ENCODE measurements around the gene MPST. TPM values are rescaled to one million over a fixed set of nuclear protein-coding genes. Genes with fewer than 3 reads are reported as not detected.
A peak's percentile ranks its signal among the peaks of the same experiment; 100 is the strongest.

MPST gene
- polyA plus RNA-seq, 1 experiment: 45.5 TPM

DNA sequence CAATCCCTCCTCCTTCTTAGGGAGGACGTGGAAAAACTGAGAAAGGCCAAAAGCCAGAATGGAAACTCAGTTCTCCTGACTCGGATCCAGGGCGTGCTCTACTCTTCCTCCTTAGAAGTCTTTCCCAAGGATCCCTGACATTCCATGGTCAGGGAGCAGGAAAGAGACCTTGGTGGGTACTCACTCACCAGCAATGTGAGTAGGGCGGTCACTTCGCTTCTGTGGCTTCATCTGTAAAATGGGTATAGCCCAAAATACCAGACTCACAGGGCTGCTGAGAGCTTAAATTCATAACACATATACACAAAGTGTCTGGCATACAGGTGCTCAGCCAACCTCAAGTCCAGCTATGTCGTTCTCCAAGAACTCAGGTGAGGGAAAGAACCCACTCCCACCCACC, 31.4 kb downstream of the MPST start:
- Histone ChIP-seq H3K4me3 (ENCODE audit: low read depth, low read length) (no peak overlapping the region), H3K36me3 (ENCODE audit: control insufficient read depth, insufficient read depth, low read length) (peaks cover 9% of the 10 kb centered on the region), H3K27me3 (ENCODE audit: control insufficient read depth, insufficient read depth, low read length) (no peaks in the 10 kb centered on the region)
- no peak for DNase-seq (ENCODE audit: low read depth)
- CTCF ChIA-PET: interaction anchor here (0.6 to 1.5 kb wide), 2 partner anchors 13 to 149 kb away, joined by 3 to 5 read pairs; no protein-coding TSS in a partner anchor
- TF ChIP-seq, protein P1, sequence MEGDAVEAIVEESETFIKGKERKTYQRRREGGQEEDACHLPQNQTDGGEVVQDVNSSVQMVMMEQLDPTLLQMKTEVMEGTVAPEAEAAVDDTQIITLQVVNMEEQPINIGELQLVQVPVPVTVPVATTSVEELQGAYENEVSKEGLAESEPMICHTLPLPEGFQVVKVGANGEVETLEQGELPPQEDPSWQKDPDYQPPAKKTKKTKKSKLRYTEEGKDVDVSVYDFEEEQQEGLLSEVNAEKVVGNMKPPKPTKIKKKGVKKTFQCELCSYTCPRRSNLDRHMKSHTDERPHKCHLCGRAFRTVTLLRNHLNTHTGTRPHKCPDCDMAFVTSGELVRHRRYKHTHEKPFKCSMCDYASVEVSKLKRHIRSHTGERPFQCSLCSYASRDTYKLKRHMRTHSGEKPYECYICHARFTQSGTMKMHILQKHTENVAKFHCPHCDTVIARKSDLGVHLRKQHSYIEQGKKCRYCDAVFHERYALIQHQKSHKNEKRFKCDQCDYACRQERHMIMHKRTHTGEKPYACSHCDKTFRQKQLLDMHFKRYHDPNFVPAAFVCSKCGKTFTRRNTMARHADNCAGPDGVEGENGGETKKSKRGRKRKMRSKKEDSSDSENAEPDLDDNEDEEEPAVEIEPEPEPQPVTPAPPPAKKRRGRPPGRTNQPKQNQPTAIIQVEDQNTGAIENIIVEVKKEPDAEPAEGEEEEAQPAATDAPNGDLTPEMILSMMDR (IDR thresholded peaks at IDR 0.05; ENCODE audit: insufficient read depth, low read depth, low read length): no peak
- POLR2A ChIA-PET: no interaction called here

DNA sequence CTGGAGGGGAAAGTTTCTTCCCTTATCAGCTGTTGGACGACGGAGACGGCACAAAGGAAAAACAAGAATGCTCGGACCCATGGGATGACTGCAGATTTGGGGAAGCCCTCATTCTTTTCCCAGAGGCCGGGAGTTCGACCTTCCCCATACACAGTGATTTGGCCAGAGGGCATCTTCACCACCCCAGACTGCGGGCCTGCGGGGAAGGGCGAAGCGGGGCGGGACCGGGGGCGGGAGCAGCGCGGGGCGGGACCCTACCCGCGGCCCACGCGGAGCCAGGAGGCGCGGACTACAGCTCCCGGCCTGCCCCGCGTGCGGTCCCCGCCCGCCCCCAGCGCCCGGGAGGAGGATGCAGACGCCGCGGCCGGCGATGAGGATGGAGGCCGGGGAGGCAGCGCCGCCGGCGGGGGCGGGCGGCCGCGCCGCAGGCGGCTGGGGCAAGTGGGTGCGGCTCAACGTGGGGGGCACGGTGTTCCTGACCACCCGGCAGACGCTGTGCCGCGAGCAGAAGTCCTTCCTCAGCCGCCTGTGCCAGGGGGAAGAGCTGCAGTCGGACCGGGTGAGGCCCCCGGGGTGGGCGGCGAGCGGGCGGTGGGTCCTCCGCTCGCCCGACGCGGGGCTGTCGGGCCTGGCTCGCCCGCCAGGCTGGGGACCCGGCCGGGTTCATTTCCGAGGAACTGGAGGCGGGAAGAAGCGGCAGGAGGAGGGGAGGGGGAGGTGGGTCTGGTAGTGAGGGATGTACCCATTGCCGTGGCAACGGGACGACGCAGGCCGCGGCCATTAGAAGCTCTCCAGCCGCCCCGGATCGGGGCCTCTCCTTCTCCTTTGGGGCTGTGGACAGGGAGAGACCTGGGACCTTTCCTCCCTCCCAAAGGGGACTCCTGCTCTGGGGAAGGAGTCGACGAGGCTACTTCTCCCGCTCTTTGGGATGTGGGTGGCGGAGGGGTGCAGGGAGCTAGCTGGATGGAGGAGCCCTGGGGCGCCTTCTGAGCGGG, 32.1 kb downstream of the MPST start, which contains the start of gene KCTD17:
Gene KCTD17, plus strand, starts transcription at position 352 of the 995 bp plus-strand sequence. Its CDS starts 19 bp downstream, at position 371.
- Histone ChIP-seq H3K36me3 (ENCODE audit: control insufficient read depth, insufficient read depth, low read length) (peaks cover 9% of the 10 kb centered on the region), H3K27me3 (ENCODE audit: control insufficient read depth, insufficient read depth, low read length) (no peaks in the 10 kb centered on the region), H3K4me3 (ENCODE audit: low read depth, low read length) (peak within 1 kb of the TSS; percentile 72)
- ChIA-PET CTCF (interaction anchor here (0.6 to 1.5 kb wide), 3 partner anchors 14 to 148 kb away, joined by 3 to 5 read pairs (median 3); no protein-coding TSS in a partner anchor), POLR2A (no interaction called here)
- no peak for DNase-seq (ENCODE audit: low read depth)
- TF ChIP-seq, protein P1 (IDR thresholded peaks at IDR 0.05; ENCODE audit: insufficient read depth, low read depth, low read length): no peak

DNA sequence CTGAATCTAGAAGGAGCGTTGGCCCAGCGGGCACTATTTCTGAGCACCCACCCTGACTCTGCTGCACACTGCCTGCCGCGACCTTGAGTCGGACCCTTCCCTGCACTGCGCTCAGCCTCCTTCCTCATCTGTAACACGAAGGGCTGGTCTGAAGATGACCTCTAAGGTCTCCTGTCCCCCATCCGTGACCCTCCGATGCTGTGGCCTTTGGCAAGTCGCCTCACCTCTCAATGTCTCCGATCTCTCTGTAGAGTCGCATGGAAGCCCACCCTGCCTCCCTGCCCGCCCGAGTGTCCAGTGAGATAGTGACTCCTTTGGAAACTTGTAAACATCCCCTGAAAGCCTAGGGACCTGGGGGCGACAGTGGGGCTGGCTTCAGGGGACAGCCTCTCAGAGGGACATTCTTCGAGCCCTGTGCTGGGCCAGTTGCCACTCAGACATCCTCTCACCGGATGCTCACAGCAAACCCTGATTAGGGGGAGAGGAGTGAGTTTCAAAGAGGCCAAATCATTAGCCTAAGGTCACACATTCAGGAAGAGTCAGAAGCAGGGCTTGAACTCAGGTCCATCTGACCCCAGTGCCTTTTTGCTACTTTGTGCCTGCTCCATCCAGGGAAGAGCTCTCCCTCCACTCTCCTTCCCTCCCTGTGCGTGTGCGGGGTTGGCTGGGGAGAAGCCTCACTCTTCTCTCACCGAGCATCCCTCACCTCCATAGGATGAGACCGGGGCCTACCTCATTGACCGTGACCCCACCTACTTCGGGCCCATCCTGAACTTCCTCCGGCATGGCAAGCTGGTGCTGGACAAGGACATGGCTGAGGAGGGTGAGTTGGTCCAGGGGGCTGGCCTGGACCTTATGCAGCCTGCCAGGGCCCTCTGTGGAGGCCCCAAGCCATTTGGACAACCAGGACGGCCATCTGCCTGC, 33.1 kb downstream of the MPST start:
- TF ChIP-seq, protein P1 (IDR thresholded peaks at IDR 0.05; ENCODE audit: insufficient read depth, low read depth, low read length): no peak
- H3K36me3 ChIP-seq (ENCODE audit: control insufficient read depth, insufficient read depth, low read length): peaks cover 11% of the 10 kb centered on the region
- ChIA-PET CTCF (interaction anchor here (0.9 to 1.5 kb wide), 2 partner anchors 24 to 147 kb away, joined by 3 to 5 read pairs; no protein-coding TSS in a partner anchor), POLR2A (no interaction called here)
- peak overlapping the region; percentile 72 for H3K4me3 ChIP-seq (ENCODE audit: low read depth, low read length)
- no peak for DNase-seq (ENCODE audit: low read depth)
- H3K27me3 ChIP-seq (ENCODE audit: control insufficient read depth, insufficient read depth, low read length): no peaks in the 10 kb centered on the region

DNA sequence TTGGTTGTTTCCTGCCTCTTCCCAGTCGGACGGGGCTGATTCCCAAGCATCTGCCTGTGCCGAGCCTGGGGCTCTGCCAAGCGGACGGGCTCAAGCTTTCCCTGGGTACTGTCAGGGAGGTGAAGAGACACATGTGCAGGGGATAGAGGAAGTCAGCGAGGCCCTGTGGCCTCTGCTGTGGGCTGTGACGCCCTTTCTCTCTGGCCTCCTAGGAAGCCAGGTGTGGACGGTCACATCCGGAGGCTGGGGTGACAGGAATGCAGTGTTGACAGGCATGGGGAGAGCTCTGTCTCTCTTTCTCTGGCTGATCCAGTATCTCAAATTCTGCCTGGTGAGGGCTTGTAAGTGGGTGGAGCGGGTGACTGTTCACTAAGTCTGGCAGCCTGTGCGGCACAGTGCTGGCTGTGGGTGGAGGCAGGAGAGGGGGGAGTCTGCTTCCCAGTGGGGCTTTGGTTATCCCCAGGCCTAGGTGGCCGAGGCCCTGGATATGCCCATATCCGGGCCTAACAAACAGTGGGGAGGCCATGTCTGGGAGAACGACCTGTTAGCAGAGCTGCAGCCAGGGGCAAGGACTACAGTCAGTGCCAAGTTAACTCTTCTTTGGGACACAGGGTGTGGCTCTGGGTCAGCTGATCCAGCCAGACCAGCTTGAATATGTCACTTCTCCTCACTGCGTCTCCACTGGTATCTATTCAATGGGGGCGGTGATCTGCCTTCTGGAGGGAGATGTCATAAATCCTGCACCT, 33.9 kb downstream of the MPST start:
- no peak for DNase-seq (ENCODE audit: low read depth)
- CTCF ChIA-PET: interaction anchor here (0.9 kb wide), 1 partner anchor 198 kb away, joined by 3 read pairs; no protein-coding TSS in a partner anchor
- Histone ChIP-seq H3K36me3 (ENCODE audit: control insufficient read depth, insufficient read depth, low read length) (peaks cover 13% of the 10 kb centered on the region), H3K4me3 (ENCODE audit: low read depth, low read length) (no peak overlapping the region), H3K27me3 (ENCODE audit: control insufficient read depth, insufficient read depth, low read length) (no peaks in the 10 kb centered on the region)
- TF ChIP-seq, protein P1 (IDR thresholded peaks at IDR 0.05; ENCODE audit: insufficient read depth, low read depth, low read length): no peak
- POLR2A ChIA-PET: no interaction called here
